ENCODE results near the gene C11orf52.
"Not testable (repeated sequence)": the region's sequence is repeated elsewhere in the genome, so short reads cannot be mapped to it uniquely, and the experiment has no call there.

Gene C11orf52

GRCh38 chr11:111882202-111882601, 36.5 kb upstream of the C11orf52 start:
- WGBS (ENCODE audit: extremely low coverage, insufficient coverage, insufficient read length) = no CpG with 5 or more reads among the region's 5 CpGs
- H3K4ac ChIP-seq (ENCODE audit: low read depth, low read length) = no peak overlapping the region
- H3K4me2 ChIP-seq (ENCODE audit: low read length) = no peak overlapping the region
- no peaks in the 10 kb centered on the region for H3K27me3 ChIP-seq (ENCODE audit: insufficient read depth, low read length)
- no peak overlapping the region for H3K23ac ChIP-seq (ENCODE audit: low read length)
- H2AFZ ChIP-seq (ENCODE audit: insufficient read depth, low read length, poor library complexity) = no peak overlapping the region
- no peak overlapping the region for H3K18ac ChIP-seq (ENCODE audit: low read length)
- no peak overlapping the region for H2BK12ac ChIP-seq (ENCODE audit: low read length)
- H2AK5ac ChIP-seq (ENCODE audit: low read length) = no peak overlapping the region
- DNase-seq = no peak
- peaks cover 3 to 4% of the 10 kb centered on the region in 2 experiments for H3K4me1 ChIP-seq (ENCODE audit: control insufficient read depth in 1 of 2, insufficient read depth in 2 of 2, low read length in 2 of 2)
- no peaks in the 10 kb centered on the region for H3K36me3 ChIP-seq (ENCODE audit: control insufficient read depth in 1 of 2, insufficient read depth in 2 of 2, low read length in 2 of 2)
- no peak overlapping the region for H4K12ac ChIP-seq (ENCODE audit: low read depth, low read length)
- H4K8ac ChIP-seq (ENCODE audit: low read depth, low read length) = no peak overlapping the region
- H3K79me2 ChIP-seq (ENCODE audit: control insufficient read depth, insufficient read depth, low read length, poor library complexity) = no peaks in the 10 kb centered on the region
- H3K9me3 ChIP-seq (ENCODE audit: insufficient read depth, low read depth, low read length) = no peaks in the 10 kb centered on the region
- H2BK120ac ChIP-seq (ENCODE audit: insufficient read depth, low read length, poor library complexity) = no peak overlapping the region
- H3K14ac ChIP-seq (ENCODE audit: low read length) = no peak overlapping the region
- no peak overlapping the region for H2BK5ac ChIP-seq (ENCODE audit: low read depth, low read length, poor library complexity)
- no peak overlapping the region for H3K9ac ChIP-seq (ENCODE audit: low read length)
- H3K27ac ChIP-seq (ENCODE audit: low read depth, low read length) = no peak overlapping the region
- H3K79me1 ChIP-seq (ENCODE audit: low read length) = peaks cover 6% of the 10 kb centered on the region
- H4K91ac ChIP-seq (ENCODE audit: low read depth, low read length) = no peak overlapping the region
- no peak overlapping the region for H3K4me3 ChIP-seq (ENCODE audit: low read depth, low read length)

GRCh38 chr11:111885053-111885452, 33.7 kb upstream of the C11orf52 start:
- H3K4me3 ChIP-seq (ENCODE audit: low read depth, low read length); H2AK5ac ChIP-seq (ENCODE audit: low read length); H4K91ac ChIP-seq (ENCODE audit: low read depth, low read length); H3K4me1 ChIP-seq (ENCODE audit: control insufficient read depth in 1 of 2, insufficient read depth in 2 of 2, low read length in 2 of 2); H3K9me3 ChIP-seq (ENCODE audit: insufficient read depth, low read depth, low read length); H2BK120ac ChIP-seq (ENCODE audit: insufficient read depth, low read length, poor library complexity); H3K4me2 ChIP-seq (ENCODE audit: low read length); H3K18ac ChIP-seq (ENCODE audit: low read length); DNase-seq; H2BK5ac ChIP-seq (ENCODE audit: low read depth, low read length, poor library complexity); H2BK12ac ChIP-seq (ENCODE audit: low read length); H2AFZ ChIP-seq (ENCODE audit: insufficient read depth, low read length, poor library complexity); H3K79me1 ChIP-seq (ENCODE audit: low read length); H3K23ac ChIP-seq (ENCODE audit: low read length); H4K12ac ChIP-seq (ENCODE audit: low read depth, low read length); H3K36me3 ChIP-seq (ENCODE audit: control insufficient read depth in 1 of 2, insufficient read depth in 2 of 2, low read length in 2 of 2); H3K4ac ChIP-seq (ENCODE audit: low read depth, low read length); H4K8ac ChIP-seq (ENCODE audit: low read depth, low read length); H3K27me3 ChIP-seq (ENCODE audit: insufficient read depth, low read length); H3K14ac ChIP-seq (ENCODE audit: low read length); H3K79me2 ChIP-seq (ENCODE audit: control insufficient read depth, insufficient read depth, low read length, poor library complexity); H3K27ac ChIP-seq (ENCODE audit: low read depth, low read length); H3K9ac ChIP-seq (ENCODE audit: low read length): not testable (repeated sequence)
- WGBS (ENCODE audit: extremely low coverage, insufficient coverage, insufficient read length) = no CpG with 5 or more reads among the region's 4 CpGs

- H3K18ac ChIP-seq (ENCODE audit: low read length) = no peak overlapping the region
- no peak overlapping the region for H3K4me2 ChIP-seq (ENCODE audit: low read length)
- H2BK12ac ChIP-seq (ENCODE audit: low read length) = no peak overlapping the region
- no peak overlapping the region for H2AFZ ChIP-seq (ENCODE audit: insufficient read depth, low read length, poor library complexity)
- no peaks in the 10 kb centered on the region for H3K4me1 ChIP-seq (ENCODE audit: control insufficient read depth in 1 of 2, insufficient read depth in 2 of 2, low read length in 2 of 2)
- no peak overlapping the region for H2BK5ac ChIP-seq (ENCODE audit: low read depth, low read length, poor library complexity)
- no peak overlapping the region for H3K23ac ChIP-seq (ENCODE audit: low read length)
- H4K12ac ChIP-seq (ENCODE audit: low read depth, low read length) = no peak overlapping the region
- H3K27me3 ChIP-seq (ENCODE audit: insufficient read depth, low read length) = no peaks in the 10 kb centered on the region
- no peak for DNase-seq
- no peak overlapping the region for H3K9ac ChIP-seq (ENCODE audit: low read length)
- no peak overlapping the region for H2AK5ac ChIP-seq (ENCODE audit: low read length)
- no peak overlapping the region for H3K27ac ChIP-seq (ENCODE audit: low read depth, low read length)
- H4K8ac ChIP-seq (ENCODE audit: low read depth, low read length) = no peak overlapping the region
- H3K14ac ChIP-seq (ENCODE audit: low read length) = no peak overlapping the region
- H4K91ac ChIP-seq (ENCODE audit: low read depth, low read length) = no peak overlapping the region
- no peaks in the 10 kb centered on the region for H3K9me3 ChIP-seq (ENCODE audit: insufficient read depth, low read depth, low read length)
- H3K79me2 ChIP-seq (ENCODE audit: control insufficient read depth, insufficient read depth, low read length, poor library complexity) = no peaks in the 10 kb centered on the region
- H3K36me3 ChIP-seq (ENCODE audit: control insufficient read depth in 1 of 2, insufficient read depth in 2 of 2, low read length in 2 of 2) = no peaks in the 10 kb centered on the region
- no peak overlapping the region for H3K4ac ChIP-seq (ENCODE audit: low read depth, low read length)
- no peak overlapping the region for H2BK120ac ChIP-seq (ENCODE audit: insufficient read depth, low read length, poor library complexity)
- no peaks in the 10 kb centered on the region for H3K79me1 ChIP-seq (ENCODE audit: low read length)
- H3K4me3 ChIP-seq (ENCODE audit: low read depth, low read length) = no peak overlapping the region
- no CpG with 5 or more reads among the region's 4 CpGs for whole genome bisulfite sequencing (ENCODE audit: extremely low coverage, insufficient coverage, insufficient read length)
Measured at GRCh38 chr11:111886032-111886431, 32.7 kb upstream of the C11orf52 start.

- no peak overlapping the region for H4K8ac ChIP-seq (ENCODE audit: low read depth, low read length)
- H2BK120ac ChIP-seq (ENCODE audit: insufficient read depth, low read length, poor library complexity) = no peak overlapping the region
- no peak overlapping the region for H3K4ac ChIP-seq (ENCODE audit: low read depth, low read length)
- DNase-seq = no peak
- no peaks in the 10 kb centered on the region for H3K4me1 ChIP-seq (ENCODE audit: control insufficient read depth in 1 of 2, insufficient read depth in 2 of 2, low read length in 2 of 2)
- H4K91ac ChIP-seq (ENCODE audit: low read depth, low read length) = no peak overlapping the region
- no peak overlapping the region for H3K18ac ChIP-seq (ENCODE audit: low read length)
- no peak overlapping the region for H3K14ac ChIP-seq (ENCODE audit: low read length)
- no peaks in the 10 kb centered on the region for H3K36me3 ChIP-seq (ENCODE audit: control insufficient read depth in 1 of 2, insufficient read depth in 2 of 2, low read length in 2 of 2)
- no CpG with 5 or more reads among the region's 2 CpGs for WGBS (ENCODE audit: extremely low coverage, insufficient coverage, insufficient read length)
- H2AK5ac ChIP-seq (ENCODE audit: low read length) = no peak overlapping the region
- H3K9ac ChIP-seq (ENCODE audit: low read length) = no peak overlapping the region
- no peak overlapping the region for H4K12ac ChIP-seq (ENCODE audit: low read depth, low read length)
- no peaks in the 10 kb centered on the region for H3K79me2 ChIP-seq (ENCODE audit: control insufficient read depth, insufficient read depth, low read length, poor library complexity)
- no peaks in the 10 kb centered on the region for H3K9me3 ChIP-seq (ENCODE audit: insufficient read depth, low read depth, low read length)
- no peak overlapping the region for H2BK12ac ChIP-seq (ENCODE audit: low read length)
- H3K4me2 ChIP-seq (ENCODE audit: low read length) = no peak overlapping the region
- H3K23ac ChIP-seq (ENCODE audit: low read length) = no peak overlapping the region
- no peak overlapping the region for H3K27ac ChIP-seq (ENCODE audit: low read depth, low read length)
- no peak overlapping the region for H2AFZ ChIP-seq (ENCODE audit: insufficient read depth, low read length, poor library complexity)
- no peaks in the 10 kb centered on the region for H3K27me3 ChIP-seq (ENCODE audit: insufficient read depth, low read length)
- H2BK5ac ChIP-seq (ENCODE audit: low read depth, low read length, poor library complexity) = no peak overlapping the region
- no peak overlapping the region for H3K4me3 ChIP-seq (ENCODE audit: low read depth, low read length)
- H3K79me1 ChIP-seq (ENCODE audit: low read length) = no peaks in the 10 kb centered on the region
Measured at GRCh38 chr11:111886844-111887243, 31.9 kb upstream of the C11orf52 start.

Data from trophoblast cell (in vitro differentiated cells and primary cell).